VCaP (cell line): Measurements from ENCODE around the gene CENPK.

Source experiments
- H3K27ac ChIP-seq: fragments of 450-650 bp; 2 replicates; pipeline ENCODE4 v1.5.1; 2017
- CTCF ChIP-seq: fragments of 450-650 bp; conservative IDR thresholded peaks from 2 replicates; pipeline ENCODE4 v1.5.1; 2017; ENCODE audit warnings: mild to moderate bottlenecking, moderate library complexity

The CENPK gene

DNA sequence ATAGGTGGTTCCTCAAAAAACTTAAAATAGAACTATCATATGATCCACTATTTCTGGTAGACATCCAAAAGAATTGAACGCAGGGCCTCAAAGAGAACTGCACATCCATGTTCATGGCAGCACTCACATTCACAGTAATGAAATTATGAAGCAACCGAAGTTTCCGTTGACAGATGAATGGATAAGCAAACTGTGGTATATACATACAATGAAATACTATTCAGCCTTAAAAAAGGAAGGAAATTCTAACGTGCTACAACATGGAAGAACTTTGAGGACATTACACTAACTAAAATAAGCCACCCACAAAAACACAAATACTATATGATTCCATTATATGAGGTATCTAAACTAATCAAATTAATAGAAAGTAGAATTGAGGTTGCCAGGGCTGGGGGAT, 18.5 kb downstream of the CENPK start:
- no peak overlapping the region for H3K27ac ChIP-seq
- TF ChIP-seq CTCF: no peak

- no peak overlapping the region for H3K27ac ChIP-seq
- TF ChIP-seq CTCF: no peak
These were observed 23.1 kb downstream of the CENPK start for GRCh38 chr5:65539827-65540226.

DNA sequence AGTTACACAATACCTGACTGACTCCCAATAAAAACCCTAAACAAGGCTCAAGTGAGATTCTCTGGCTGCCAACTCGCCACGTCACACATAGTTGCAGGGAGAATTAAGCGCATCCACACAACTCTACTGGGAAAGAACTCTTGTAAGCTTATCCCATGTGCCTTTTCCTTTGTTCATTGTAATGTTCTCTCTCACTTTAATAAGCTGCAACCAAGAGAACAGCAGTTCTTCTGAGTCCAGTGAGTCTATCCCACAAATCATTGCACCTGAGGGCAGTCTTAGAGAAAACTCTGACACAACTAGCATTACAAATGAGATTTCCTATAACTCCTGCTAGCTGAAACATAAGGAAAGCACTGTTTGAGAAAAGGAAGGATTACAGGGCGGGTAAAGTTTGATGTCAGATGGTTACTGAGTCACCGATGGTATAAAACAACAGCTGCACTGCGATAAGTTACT, 27.4 kb downstream of the CENPK start:
- TF ChIP-seq CTCF: no peak
- H3K27ac ChIP-seq: no peak overlapping the region

DNA sequence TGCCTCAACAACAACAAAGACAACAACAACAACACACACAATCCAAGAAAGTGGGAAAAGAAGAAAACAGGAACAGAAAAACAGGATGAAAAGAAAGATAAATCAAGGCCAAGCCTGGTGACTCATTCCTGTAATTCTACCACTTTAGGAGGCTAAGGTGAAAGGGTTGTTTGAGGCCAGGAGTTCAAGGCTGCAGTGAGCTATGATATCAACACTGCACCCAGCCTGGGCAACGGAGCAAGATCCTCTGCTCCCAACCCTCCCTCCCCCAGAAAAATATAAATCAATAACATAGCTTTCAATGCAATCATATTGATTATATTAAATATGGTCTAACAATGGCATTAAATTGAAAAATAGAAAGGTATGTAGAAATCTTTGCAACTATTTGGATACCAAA, 32.1 kb downstream of the CENPK start:
- no peak overlapping the region for H3K27ac ChIP-seq
- no peak for TF ChIP-seq CTCF

DNA sequence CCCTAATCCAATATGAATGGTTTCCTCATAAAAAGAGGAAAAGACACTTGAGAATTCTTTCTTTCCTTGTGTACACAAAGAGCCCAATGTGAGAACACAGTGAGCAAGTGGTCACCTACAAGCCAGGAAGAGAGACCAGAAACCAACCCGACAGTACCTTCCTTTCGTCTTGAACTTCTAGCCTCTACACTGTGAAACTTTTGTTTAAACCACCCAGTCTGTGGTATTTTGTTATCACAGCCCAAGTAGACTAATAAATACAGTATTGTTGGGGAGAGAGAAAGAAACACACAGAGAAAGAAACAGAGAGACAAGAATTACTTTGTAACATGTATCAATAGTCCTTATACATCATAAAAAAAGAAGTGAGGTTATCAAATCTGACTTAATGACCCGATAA, 37.2 kb downstream of the CENPK start:
- H3K27ac ChIP-seq: no peak overlapping the region
- no peak for TF ChIP-seq CTCF

DNA sequence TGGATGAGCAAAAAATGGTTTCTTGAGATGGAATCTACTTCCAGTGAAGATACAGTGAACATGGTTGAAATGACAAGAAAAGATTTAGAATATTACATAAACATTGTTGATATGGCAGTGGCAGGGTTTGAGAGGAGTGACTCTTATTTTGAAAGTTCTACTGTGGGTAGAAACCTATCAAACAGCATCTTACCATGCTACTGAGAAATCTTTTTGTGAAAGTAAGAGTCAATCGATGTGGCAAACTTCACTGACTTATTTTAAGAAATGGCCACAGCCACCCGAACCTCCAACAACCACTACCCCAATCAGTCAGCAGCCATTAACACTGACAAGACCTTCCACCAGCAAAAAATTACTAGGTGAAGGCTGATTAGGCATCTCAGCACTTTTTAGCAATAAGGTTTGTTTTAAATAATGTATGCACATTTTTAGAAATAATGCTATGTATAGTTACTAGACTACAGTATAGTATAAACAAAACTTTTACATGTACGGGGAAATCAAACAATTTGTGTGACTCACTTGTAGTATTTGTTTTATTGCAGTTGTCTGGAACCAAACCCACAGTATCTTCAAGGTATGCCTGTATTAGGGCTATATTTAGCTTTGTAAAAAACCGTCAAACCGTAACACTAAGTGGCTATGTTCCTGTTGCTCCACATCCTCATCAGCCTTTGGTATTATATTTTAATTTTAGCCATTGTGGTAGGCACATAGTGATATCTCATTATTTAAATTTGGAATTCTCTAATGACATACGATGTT, 50.6 kb downstream of the CENPK start:
- no peak overlapping the region for H3K27ac ChIP-seq
- no peak for TF ChIP-seq CTCF

- H3K27ac ChIP-seq: no peak overlapping the region
- TF ChIP-seq CTCF: no peak
These were observed 54.0 kb downstream of the CENPK start for GRCh38 chr5:65508978-65509377.
